Heart right ventricle (tissue), 16 donors: ENCODE measurements around the gene SYNE3. TPM values are rescaled to one million over a fixed set of nuclear protein-coding genes. Genes with fewer than 3 reads are reported as not detected.

Experiments
- ATAC-seq, 8 donors: fragments of 200-7000 bp; cut with Tn5 transposase; one replicate each; pipeline ENCODE4 v1.9.1; 2020; ENCODE audit warnings: mild to moderate bottlenecking in 8 of 8, moderate library complexity in 8 of 8, moderate number of reproducible peaks in 1 of 8
- DNase-seq, 2 donors: peaks; one replicate each; pipeline ENCODE4 v3.0.0-alpha.2; 2020
- H3K27ac ChIP-seq, 10 donors: fragments of 200-600 bp; sonication (generic) in 2 of 10; one replicate each; pipeline versions ENCODE4 v1.5.0 to v1.8.0; 2020 to 2022; ENCODE audit warnings: mild to moderate bottlenecking in 3 of 10
- H3K27me3 ChIP-seq, 7 donors: fragments of 200-600 bp; one replicate each; pipeline ENCODE4 v1.8.0; 2021 to 2022; ENCODE audit warnings: mild to moderate bottlenecking in 2 of 7
- H3K36me3 ChIP-seq, 9 donors: fragments of 200-600 bp; sonication (generic) in 1 of 9; one replicate each; pipeline versions ENCODE4 v1.5.0 to v1.8.0; 2020 to 2022; ENCODE audit warnings: mild to moderate bottlenecking in 2 of 9
- H3K4me1 ChIP-seq, 9 donors: fragments of 200-600 bp; sonication (generic) in 1 of 9; one replicate each; pipeline versions ENCODE4 v1.5.0 to v1.8.0; 2020 to 2022; ENCODE audit warnings: mild to moderate bottlenecking in 4 of 9
- H3K4me3 ChIP-seq, 10 donors: fragments of 200-600 bp; sonication (generic) in 2 of 10; one replicate each; pipeline versions ENCODE4 v1.5.0 to v1.8.0; 2020 to 2022; ENCODE audit warnings: mild to moderate bottlenecking in 7 of 10, moderate library complexity in 2 of 10
- H3K9me3 ChIP-seq, 11 donors: fragments of 200-600 bp in 10 of 11; sonication (generic) in 2 of 11; one replicate each; pipeline versions ENCODE4 v1.5.0 to v1.8.0; 2013 to 2022; ENCODE audit warnings: mild to moderate bottlenecking in 2 of 11, control low read depth in 1 of 11, moderate library complexity in 1 of 11
- CTCF ChIP-seq, 9 donors: fragments of 200-600 bp; sonication (generic) in 2 of 9; IDR thresholded peaks; one replicate each; pipeline versions ENCODE4 v1.5.0 to v1.8.0; 2021 to 2022; ENCODE audit warnings: antibody characterized with exemption in 9 of 9, mild to moderate bottlenecking in 5 of 9, moderate library complexity in 1 of 9
- WGBS, 2 donors: extraction: QIAGEN DNeasy Blood & Tissue Kit; methylation state at CpG; one replicate each; pipeline ENCODE4 v1.1.7; 2013; ENCODE audit warnings: inconsistent platforms in 1 of 2; 5-methylcytosine and 5-hydroxymethylcytosine counted together
- intact Hi-C, 10 donors: fragments of 100-400 bp; cut with DNase I; formaldehyde crosslinking; loops; one replicate each; pipeline versions ENCODE4 v1.11.1 to v1.14.2; 2022
- polyA plus RNA-seq, 2 donors: library from polyadenylated mRNA; stranded (reverse); fragments of 200-250 nt; gene quantifications; one replicate each; pipeline ENCODE4 v1.2.3, GENCODE V29; 2013
- total RNA-seq, 10 donors: library from RNA; stranded (reverse); fragmentation: NEBNext Ultra II Directional in 3 of 10; extraction: Animal tissue kit (Norgen Biotek cat#: 25700) in 3 of 10; gene quantifications; one replicate each; pipeline versions ENCODE4 v1.2.1 to v1.2.4, GENCODE V29; 2021 to 2023
- donor health status: Arrhythmogenic right ventricular cardiomyopathy.
- donor health status: ischemic (EF 13 %, LVEDD 7.1; RV severe dilation, severe dysfunction).
- donor health status: healthy with polysubstance abuse.
- donor health status: DM: no; HTN: yes; CAD: no.
- donor health status: DM: no; HTN: no; CAD: no.
- donor health status: ischemic (EF 25% LVEDD 6.9; RV normal size, moderate dysfunction).
- donor health status: ischemic (EF 25% LVEDD 5.7; RV mildly dilated, moderate dysfunction).
- donor health status: healthy.
- donor health status: DM: yes; HTN: yes; CAD: no.
- donor health status: Ischemic cardiomyopathy.
- donor health status: ischemic (EF 35%, LVEDD 5.7; RV mildly dilated, moderate dysfunction).
- donor health status: nonischemic (EF 11% LVEDD 7.7; RV severe dilation, severe dysfunction).
- donor health status: DM: yes; HTN: yes; CAD: no.
- donor health status: PGD.
- donor health status: ischemic (EF 29% LVEDD 5.4; RV normal size, mild dysfunction).
- donor health status: nonischemic (EF 23%, LVEDD 6.1; RV moderate dilation, normal function).

SYNE3 gene
- total and polyA plus RNA-seq, 12 donors, result 1.5 to 15.4 (median 8.8) TPM

- 76 to 84% methylated on average over 2 of the region's 2 CpGs for WGBS, 2 donors
- Histone ChIP-seq H3K4me3 (no peak overlapping the region), H3K4me1 (peaks cover 15 to 56% (median 39%) of the 10 kb centered on the region in 9 donors), H3K27me3 (no peaks in the 10 kb centered on the region), H3K27ac (no peak overlapping the region), H3K9me3 (peaks cover 0 to 6% (median 0%) of the 10 kb centered on the region in 11 donors), H3K36me3 (peaks cover 0 to under 1% (median 0%) of the 10 kb centered on the region in 9 donors)
- no peak for TF ChIP-seq CTCF (IDR thresholded peaks at IDR 0.05)
- DNase-seq (no peak), ATAC-seq (no peak)
- intact Hi-C loops, result no loop called here
These were observed 24.4 kb downstream of the SYNE3 start for GRCh38 chr14:95491936-95492608.

- intact Hi-C loops, result no loop called here
- WGBS, 2 donors, result 75 to 83% methylated on average over 10 of the region's 10 CpGs
- peak in 7 of 8 donors; percentile 29 to 66 (median 45) for ATAC-seq
- no peaks in the 10 kb centered on the region for H3K27me3 ChIP-seq
- TF ChIP-seq CTCF (IDR thresholded peaks at IDR 0.05), result no peak
- peaks cover 0 to 6% (median 0%) of the 10 kb centered on the region in 11 donors for H3K9me3 ChIP-seq
- DNase-seq, result no peak
- H3K4me1 ChIP-seq, result peaks cover 9 to 44% (median 27%) of the 10 kb centered on the region in 9 donors
- peak overlapping the region in 5 of 10 donors; percentile 1 to 52 (median 26) for H3K27ac ChIP-seq
- H3K4me3 ChIP-seq, result no peak overlapping the region
- H3K36me3 ChIP-seq, result peaks cover 0 to 3% (median 0%) of the 10 kb centered on the region in 9 donors
These were observed 25.6 kb downstream of the SYNE3 start for GRCh38 chr14:95490727-95491451.

- WGBS, 2 donors, result 92 to 97% methylated on average over 5 of the region's 5 CpGs
- no peak for ATAC-seq
- peaks cover 9 to 38% (median 26%) of the 10 kb centered on the region in 9 donors for H3K4me1 ChIP-seq
These were observed 26.3 kb downstream of the SYNE3 start for GRCh38 chr14:95490138-95490509.

More at GRCh38 chr14:95490138-95490509, 26.3 kb downstream of the SYNE3 start:
- H3K4me3 ChIP-seq, result no peak overlapping the region
- no peak for TF ChIP-seq CTCF (IDR thresholded peaks at IDR 0.05)
- H3K27me3 ChIP-seq, result no peaks in the 10 kb centered on the region
- H3K27ac ChIP-seq, result peak overlapping the region in 5 of 10 donors; percentile 12 to 66 (median 46)
- H3K36me3 ChIP-seq, result peaks cover 0 to 3% (median 0%) of the 10 kb centered on the region in 9 donors
- H3K9me3 ChIP-seq, result peaks cover 0 to 6% (median 0%) of the 10 kb centered on the region in 11 donors
- no peak for DNase-seq
- intact Hi-C loops, result no loop called here
